Measurements from ENCODE around the gene NET1. TPM values are rescaled to one million over a fixed set of nuclear protein-coding genes. Genes with fewer than 3 reads are reported as not detected.
"Not testable (repeated sequence)": the region's sequence is repeated elsewhere in the genome, so short reads cannot be mapped to it uniquely, and the experiment has no call there.

The NET1 gene
- total RNA-seq, 4 donors from 2014 or later, result 64.3 to 124 (median 77.2) TPM

GRCh38 chr10:5404208-5405041 lies 7.9 kb upstream of the NET1 start, which contains the start of gene TUBAL3:
Gene TUBAL3, minus strand, starts transcription at chr10:5404828. Its CDS starts 36 bp downstream, at chr10:5404792.
- no peak for DNase-seq (ENCODE audit: low spot score in 2 of 2)
- TF ChIP-seq CTCF (IDR thresholded peaks at IDR 0.05), result no peak
- no peak for TF ChIP-seq POLR2A (IDR thresholded peaks at IDR 0.05)
- H3K4me3 ChIP-seq (ENCODE audit: low read depth, poor library complexity, severe bottlenecking), result no peak within 1 kb of the TSS
- intact Hi-C loops (cut with DNase I; ENCODE audit: low total_unique reads), result no loop called here
- 52 to 59% methylated on average over 8 of the region's 8 CpGs for WGBS, 2 donors

- no peak for DNase-seq (ENCODE audit: low spot score in 2 of 2)
- intact Hi-C loops (cut with DNase I; ENCODE audit: low total_unique reads), result no loop called here
- TF ChIP-seq POLR2A (IDR thresholded peaks at IDR 0.05) (no peak), CTCF (IDR thresholded peaks at IDR 0.05) (no peak)
- 64 to 82% methylated on average over 1 of the region's 1 CpG for WGBS, 2 donors
- no peak overlapping the region for H3K4me3 ChIP-seq (ENCODE audit: low read depth, poor library complexity, severe bottlenecking)
Measured at GRCh38 chr10:5406918-5407317, 5.4 kb upstream of the NET1 start.

- DNase-seq (ENCODE audit: low spot score in 2 of 2); intact Hi-C loops (cut with DNase I; ENCODE audit: low total_unique reads); H3K4me3 ChIP-seq (ENCODE audit: low read depth, poor library complexity, severe bottlenecking): not testable (repeated sequence)
Measured at GRCh38 chr10:5410787-5411186, 1.6 kb upstream of the NET1 start.

- WGBS, 2 donors, result 23 to 24% methylated on average over 3 of the region's 3 CpGs
- intact Hi-C loops (cut with DNase I; ENCODE audit: low total_unique reads), result no loop called here
- TF ChIP-seq CTCF (IDR thresholded peaks at IDR 0.05), result no peak
- TF ChIP-seq POLR2A (IDR thresholded peaks at IDR 0.05), result no peak
Measured at GRCh38 chr10:5411941-5412276, 448 bp upstream of the NET1 start.

GRCh38 chr10:5413012-5413938 lies 918 bp downstream of the NET1 start:
- intact Hi-C loops (cut with DNase I; ENCODE audit: low total_unique reads), result no loop called here
- TF ChIP-seq POLR2A (IDR thresholded peaks at IDR 0.05) (no peak), CTCF (IDR thresholded peaks at IDR 0.05) (no peak)
- DNase-seq (ENCODE audit: low spot score in 2 of 2), result no peak
- WGBS, 2 donors, result 18 to 20% methylated on average over 18 to 20 of the region's 20 CpGs
- peak overlapping the region; percentile 12 for H3K4me3 ChIP-seq (ENCODE audit: low read depth, poor library complexity, severe bottlenecking)

More at GRCh38 chr10:5411941-5412276, 448 bp upstream of the NET1 start:
- no peak overlapping the region for H3K4me3 ChIP-seq (ENCODE audit: low read depth, poor library complexity, severe bottlenecking)
- DNase-seq (ENCODE audit: low spot score in 2 of 2), result no peak

GRCh38 chr10:5416981-5417380 lies 4.6 kb downstream of the NET1 start:
- intact Hi-C loops (cut with DNase I; ENCODE audit: low total_unique reads), result no loop called here
- TF ChIP-seq CTCF (IDR thresholded peaks at IDR 0.05) (no peak), POLR2A (IDR thresholded peaks at IDR 0.05) (no peak)
- no peak for DNase-seq (ENCODE audit: low spot score in 2 of 2)
- 92 to 93% methylated on average over 11 of the region's 11 CpGs for WGBS, 2 donors
- no peak overlapping the region for H3K4me3 ChIP-seq (ENCODE audit: low read depth, poor library complexity, severe bottlenecking)

Measured in lower leg skin (tissue), 4 donors.